GM18511 (cell line): Measurements from ENCODE around the gene WDR7.

Source experiments
- ATAC-seq: cut with Tn5 transposase; IDR thresholded peaks from one replicate; pipeline ENCODE4 v1.9.1; 2021; ENCODE audit warnings: mild to moderate bottlenecking, moderate library complexity; ENCODE audit not compliant: unreplicated experiment

WDR7 gene

DNA sequence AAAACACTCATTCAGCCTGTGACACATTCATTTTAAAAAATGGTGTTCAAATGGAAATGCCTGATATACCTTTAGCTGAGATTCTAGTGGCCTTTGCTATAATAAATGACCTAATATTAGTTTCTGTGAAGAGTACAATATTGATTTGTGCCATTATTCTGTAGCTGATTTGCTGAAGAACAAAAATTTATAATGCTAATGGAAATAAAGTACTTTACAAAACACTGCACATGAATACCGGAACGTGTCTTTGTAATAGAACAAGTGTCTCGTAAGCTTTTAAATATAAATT is 138.7 kb downstream of the WDR7 start:
- ATAC-seq = no peak

DNA sequence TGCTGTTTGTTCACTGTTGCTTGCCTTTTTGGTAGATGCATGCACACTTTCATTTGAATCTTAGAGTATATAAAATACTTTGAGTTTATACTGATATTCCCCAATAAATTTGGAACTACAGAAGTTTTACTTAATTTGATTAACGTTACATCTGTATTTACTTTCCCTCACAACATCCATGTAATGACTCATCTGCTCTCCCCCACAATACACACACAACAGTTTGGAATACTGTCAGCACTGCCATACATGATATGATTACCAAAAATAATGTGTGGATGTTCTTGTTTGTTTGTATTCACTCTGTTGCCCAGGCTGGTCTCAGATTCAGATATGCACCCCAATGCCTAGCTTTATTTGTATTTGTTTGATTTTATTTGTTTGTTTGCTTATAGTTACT is 144.2 kb downstream of the WDR7 start:
- no peak for ATAC-seq

DNA sequence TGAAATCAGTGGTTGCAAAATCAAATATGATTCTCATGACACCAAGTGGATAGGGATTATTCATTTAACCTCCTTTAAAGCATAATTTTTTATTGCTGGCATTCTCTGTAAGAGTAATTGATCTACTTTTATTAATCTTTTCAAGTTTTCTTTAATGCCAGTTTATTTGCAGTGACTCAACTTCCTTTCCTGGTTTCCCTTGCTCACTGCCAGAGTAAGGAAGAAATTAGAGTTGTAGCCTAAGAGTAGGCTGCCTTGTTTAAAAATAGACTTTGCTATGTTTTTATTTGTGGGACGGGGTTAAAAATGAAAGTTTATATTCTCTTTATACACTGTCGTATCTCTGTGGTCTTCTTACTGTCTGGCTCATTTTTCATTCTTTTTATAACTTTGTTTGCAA is 148.6 kb downstream of the WDR7 start:
- ATAC-seq = no peak

DNA sequence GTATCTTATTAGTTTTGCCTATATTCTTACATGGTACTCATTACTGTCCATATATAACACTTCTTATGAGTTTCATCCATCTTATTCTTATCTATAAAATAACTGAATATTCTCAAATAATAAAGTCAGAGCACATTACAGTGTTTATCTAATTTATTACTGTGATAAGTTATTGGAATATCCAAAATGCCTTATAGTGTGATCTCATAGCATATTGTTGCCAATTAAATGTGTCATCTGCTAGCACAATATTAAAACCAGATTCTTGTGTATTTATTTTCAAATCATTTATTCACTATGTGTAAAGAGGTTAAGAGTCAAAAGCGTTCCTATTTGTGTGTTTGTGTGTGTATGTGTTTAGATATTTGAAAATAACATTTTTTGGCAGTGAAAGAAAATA is 151.9 kb downstream of the WDR7 start:
- no peak for ATAC-seq

DNA sequence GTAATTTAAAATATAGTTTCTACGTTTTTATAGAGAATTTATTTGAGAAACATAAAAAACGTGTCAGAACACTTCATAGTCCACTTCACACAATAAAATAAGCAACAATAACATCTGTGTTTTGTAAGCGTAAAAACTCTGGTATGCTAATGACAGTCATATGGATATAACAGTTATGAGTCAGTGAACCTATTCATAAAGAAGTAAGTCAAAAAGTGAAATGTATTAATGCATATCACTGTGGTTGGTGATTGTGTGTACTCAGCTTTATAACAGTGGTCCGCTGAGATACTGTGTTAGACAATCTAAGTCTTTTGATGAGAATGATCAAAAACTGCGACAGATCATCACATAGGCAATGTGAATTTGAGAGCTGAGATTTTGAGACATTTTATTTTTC is 153.2 kb downstream of the WDR7 start:
- no peak for ATAC-seq

DNA sequence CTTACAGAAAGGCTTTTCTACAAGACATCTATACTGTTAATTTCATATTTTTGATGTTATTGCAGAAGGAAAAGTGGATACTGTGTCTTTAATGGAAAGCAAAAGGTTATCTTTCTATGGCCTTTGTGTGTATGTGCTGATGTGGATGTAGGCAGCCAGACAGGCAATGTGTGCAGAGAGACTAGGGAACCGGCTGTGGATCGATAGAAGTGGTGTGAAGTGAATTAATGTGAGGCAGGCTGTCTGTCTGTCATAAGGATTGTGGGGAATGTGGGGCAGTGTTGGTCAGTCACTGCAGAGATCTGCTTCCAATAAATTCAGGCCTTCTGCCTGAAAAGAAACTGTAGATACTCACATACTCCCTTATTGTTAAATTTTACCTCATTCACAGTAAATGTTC is 156.7 kb downstream of the WDR7 start:
- no peak for ATAC-seq

GRCh38 chr18:56812674-56813073 is 161.5 kb downstream of the WDR7 start:
- ATAC-seq = no peak

- no peak for ATAC-seq
Measured at GRCh38 chr18:56815926-56816325, 164.8 kb downstream of the WDR7 start.

GRCh38 chr18:56823986-56824565 is 172.9 kb downstream of the WDR7 start:
- no peak for ATAC-seq

DNA sequence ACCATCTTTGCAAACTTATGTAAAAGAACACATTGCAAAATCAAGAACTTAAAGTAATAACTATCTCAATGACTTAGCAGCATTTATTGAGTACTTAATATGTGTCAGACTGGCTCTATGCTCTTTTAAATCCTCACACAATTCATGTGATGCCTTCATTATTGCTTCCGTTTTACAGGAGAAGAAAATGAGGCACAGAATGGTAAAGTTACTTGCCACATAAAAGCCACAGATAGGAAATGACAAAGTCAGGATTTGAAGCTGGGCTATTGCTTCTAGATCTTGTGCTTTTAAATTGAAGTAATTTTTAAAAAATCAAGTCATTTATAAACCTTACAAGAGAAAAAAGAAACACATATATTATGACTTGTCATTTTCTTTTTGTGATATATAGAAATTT is 174.2 kb downstream of the WDR7 start:
- ATAC-seq = no peak

DNA sequence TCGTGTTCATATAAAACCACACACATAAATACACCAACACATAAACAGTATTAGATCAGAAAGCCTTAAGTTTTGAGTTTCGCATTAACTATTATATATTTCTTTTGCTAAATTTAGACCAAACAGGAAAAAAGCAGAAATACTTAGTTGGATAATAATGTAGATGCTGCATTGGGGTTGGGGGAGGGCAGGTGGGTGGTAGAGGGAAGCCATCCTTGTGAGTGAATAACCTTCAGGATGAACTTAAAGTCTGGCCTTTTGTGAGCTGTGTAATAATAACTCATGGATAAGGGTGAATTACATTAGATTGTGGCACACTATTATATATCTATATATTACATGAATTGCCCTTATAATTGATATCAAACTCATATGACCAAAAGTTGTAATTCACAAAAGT is 174.7 kb downstream of the WDR7 start:
- no peak for ATAC-seq

DNA sequence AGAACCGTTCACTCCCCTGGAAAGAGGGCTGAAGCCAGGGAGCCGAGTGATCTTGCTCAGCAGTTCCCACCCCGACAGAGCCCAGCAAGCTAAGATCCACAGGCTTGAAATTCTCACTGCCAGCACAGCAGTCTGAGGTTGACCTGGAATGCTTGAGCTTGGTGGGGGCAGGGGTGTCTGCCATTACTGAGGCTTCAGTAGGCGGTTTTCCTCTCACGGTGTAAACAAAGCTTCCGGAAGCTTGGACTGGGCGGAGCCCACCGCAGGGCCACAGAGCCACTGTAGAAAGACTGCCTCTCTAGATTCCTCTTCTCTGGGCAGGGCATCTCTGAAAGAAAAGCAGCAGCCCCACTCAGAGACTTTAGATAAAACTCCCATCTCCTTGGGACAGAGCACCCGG is 180.8 kb downstream of the WDR7 start:
- ATAC-seq = no peak

DNA sequence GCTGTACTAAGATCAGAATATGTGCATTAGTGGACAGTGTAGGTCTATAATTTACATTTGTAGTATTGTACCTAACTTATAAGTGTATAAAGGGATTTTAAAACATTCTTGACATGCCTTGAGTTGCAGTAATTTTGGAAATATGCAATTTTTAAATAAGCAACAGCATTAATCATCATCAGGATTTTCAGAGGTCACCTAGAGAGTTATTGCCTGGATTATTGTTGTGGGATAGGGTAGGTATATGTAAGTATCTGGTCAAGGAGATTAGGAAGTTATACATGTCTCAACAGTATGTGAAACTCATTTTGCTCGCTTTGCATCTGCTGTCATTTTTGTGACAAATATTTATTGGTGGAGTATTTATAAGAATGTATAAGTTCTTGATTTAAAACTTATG is 184.2 kb downstream of the WDR7 start:
- no peak for ATAC-seq

DNA sequence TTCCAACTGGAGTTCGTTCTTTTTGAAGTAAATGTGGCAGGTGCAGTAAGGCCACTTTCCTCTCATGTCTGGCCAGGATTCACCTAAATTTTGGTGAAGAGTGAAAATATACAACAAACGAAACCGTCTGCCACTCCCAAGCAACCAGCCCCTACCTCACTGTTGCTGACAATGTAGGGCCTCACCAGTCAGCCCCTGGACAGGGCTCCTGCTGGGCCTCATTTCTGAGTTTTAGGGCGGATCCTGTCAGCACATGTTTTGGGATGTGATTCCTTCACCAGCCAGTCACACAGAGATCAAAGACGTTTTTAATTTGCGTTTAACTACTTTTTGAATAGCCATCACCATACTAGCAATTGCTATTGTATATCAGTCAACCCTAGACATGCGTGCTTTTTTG is 185.0 kb downstream of the WDR7 start:
- no peak for ATAC-seq

GRCh38 chr18:56841836-56842235 is 190.7 kb downstream of the WDR7 start:
- ATAC-seq = no peak

- no peak for ATAC-seq
Measured at GRCh38 chr18:56843241-56843640, 192.1 kb downstream of the WDR7 start.

DNA sequence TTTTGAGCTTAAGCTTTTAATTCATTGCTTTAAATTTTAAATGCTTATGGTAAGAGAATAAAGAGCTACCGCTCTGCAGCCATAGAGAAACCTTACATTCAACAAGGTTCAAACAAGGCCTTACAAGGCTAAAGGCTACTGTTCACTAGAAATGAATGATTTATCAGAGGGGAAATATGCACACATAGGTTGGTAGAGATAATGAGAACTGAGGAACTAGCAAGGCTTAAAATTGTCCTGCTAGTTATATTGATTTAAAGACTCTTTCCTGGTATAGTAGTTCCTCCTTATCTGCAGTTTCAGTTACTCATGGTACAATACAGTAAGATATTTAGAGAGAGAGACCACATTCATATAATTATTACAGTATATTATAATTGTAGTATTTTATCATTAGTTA is 193.4 kb downstream of the WDR7 start:
- no peak for ATAC-seq

- ATAC-seq = peak; percentile 99
Measured at GRCh38 chr18:56851774-56852173, 200.6 kb downstream of the WDR7 start.

DNA sequence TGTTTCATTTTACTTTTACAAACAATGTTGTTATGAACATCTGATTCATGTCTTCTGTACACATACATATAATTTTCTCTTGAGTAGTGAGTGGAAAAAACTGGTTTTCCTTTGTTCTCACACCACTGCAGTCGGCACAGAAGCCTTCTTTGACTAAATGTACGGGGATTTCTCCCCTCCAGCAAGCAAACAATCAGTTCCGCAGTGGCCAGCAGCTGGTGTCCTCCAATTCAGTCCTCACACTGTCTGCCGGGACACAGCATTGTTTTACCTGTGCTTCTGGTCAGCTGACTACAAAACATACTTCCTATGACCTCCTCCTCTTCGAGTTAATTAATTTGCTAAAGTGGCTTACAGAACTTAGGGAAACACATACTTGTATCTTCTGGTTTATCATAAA is 202.8 kb downstream of the WDR7 start:
- no peak for ATAC-seq

DNA sequence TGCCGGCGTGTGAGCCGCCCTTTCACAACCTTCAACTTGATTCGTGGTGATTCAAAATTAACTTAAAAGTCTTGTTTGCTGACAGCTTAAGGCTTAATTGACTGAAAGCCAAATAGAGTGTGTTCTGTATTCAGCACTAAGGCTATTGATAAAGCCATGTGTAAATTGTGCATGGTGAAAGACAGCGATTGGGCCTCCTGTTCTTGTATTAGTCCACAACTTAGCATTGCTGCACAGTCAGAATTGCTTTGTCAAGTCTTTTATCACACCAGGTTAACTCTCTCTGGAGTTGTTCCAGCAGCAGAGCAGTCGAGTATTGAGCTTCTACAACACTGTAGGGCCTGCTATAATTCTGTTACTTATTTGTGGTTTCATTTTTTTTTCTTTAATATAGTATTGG is 210.1 kb downstream of the WDR7 start:
- no peak for ATAC-seq

- no peak for ATAC-seq
Measured at GRCh38 chr18:56869189-56869777, 218.1 kb downstream of the WDR7 start.

DNA sequence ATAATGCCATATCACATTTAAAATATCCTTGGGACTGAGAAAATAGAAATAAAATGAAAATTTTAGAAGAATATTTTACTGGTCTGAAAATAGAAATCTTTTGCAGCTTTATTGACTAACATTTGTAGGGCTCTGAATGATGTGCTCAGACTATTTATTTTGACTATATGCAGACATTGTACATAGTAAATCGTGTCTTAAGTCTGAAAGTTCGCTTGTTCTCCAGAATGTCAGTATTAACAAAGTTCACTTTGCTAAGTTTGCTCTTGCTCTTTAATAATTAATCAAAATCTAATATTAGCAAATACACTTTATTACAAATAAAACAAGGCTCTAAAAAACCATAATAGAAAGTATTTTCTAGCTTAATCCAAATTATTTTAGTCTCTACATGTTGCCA is 219.8 kb downstream of the WDR7 start:
- no peak for ATAC-seq

GRCh38 chr18:56872140-56872539 is 221.0 kb downstream of the WDR7 start:
- no peak for ATAC-seq
